Dermis blood vessel endothelial cell (primary cell): ENCODE results near the gene CUL7. TPM values are rescaled to one million over a fixed set of nuclear protein-coding genes. Genes with fewer than 3 reads are reported as not detected.
A peak's percentile ranks its signal among the peaks of the same experiment; 100 is the strongest.
"Not testable (repeated sequence)": the region's sequence is repeated elsewhere in the genome, so short reads cannot be mapped to it uniquely, and the experiment has no call there.

Experiments used
- DNase-seq: peaks from one replicate; pipeline ENCODE4 v3.0.0; 2010
- total RNA-seq: library from RNA; depleted of rRNA; stranded (reverse); fragments of >200 nt; gene quantifications from 2 replicates; pipeline ENCODE4 v1.2.3, GENCODE V29; 2014

Gene CUL7
- total RNA-seq, result 38.9 and 39.5 TPM in 2 replicates

DNA sequence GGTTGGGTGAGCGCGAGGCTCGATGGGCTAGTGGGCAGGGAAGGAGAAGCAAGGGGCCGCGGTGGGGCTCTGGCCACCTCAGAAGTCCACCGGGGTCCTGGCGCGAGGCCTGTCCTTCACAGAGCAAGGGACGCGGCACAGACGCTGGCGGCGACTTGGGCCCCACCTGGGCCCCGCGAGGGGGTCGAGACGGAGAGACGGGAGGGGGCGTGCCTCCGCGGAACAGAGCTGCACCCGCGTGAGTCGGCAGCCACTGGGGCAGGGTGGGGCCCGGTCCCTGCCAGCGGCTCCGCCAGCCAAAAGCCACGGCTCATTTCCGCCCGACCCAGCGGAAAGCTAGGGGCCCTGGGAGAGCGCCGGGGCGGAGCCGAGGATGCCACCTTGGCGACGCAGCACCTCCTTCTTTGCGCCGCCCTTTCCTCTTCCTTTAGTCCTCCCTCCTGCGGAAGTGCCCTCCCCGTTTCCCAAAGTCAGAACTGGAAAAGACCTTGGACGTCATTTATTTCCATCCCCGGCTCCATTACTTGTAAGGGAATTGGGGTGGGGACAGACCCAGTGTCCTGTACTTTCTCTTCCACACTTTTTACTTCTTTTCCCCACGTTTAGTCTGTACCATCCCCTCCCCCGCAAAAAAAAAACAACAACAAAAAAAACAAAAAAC, at the start of gene CUL7:
CUL7 (minus strand) TSS at position 307 of the 661 bp plus-strand sequence. CDS start 1,063 bp downstream, outside the sequence.
- DNase-seq, result peak; percentile 94

- DNase-seq, result no peak
Measured at GRCh38 chr6:43101497-43101896, 47.8 kb upstream of the CUL7 start.

DNA sequence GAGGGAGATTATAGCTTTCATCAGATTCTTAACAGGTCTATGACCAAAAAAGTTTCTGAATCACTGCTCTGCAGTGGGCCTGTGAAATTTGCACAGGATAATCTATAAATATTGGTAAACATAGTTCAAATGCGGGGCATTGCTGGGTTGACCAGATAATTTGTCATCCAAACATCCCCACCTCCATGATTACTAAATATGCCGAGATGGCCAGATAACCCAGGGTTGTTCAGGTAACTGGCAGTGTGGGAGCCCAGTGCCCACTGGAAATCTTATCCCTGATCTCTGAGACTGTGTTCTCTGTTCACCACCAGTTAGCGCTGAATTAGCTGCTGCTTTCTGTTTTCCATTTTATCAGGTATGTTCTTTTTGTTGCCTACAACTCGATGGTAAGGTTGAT, 43.9 kb upstream of the CUL7 start:
- DNase-seq, result no peak

GRCh38 chr6:43097098-43097489, 43.4 kb upstream of the CUL7 start:
- DNase-seq, result peak; percentile 10

- peak; percentile 11 for DNase-seq
Measured at GRCh38 chr6:43096451-43097097, 42.9 kb upstream of the CUL7 start.

- no peak for DNase-seq
Measured at GRCh38 chr6:43095939-43096338, 42.3 kb upstream of the CUL7 start.

DNA sequence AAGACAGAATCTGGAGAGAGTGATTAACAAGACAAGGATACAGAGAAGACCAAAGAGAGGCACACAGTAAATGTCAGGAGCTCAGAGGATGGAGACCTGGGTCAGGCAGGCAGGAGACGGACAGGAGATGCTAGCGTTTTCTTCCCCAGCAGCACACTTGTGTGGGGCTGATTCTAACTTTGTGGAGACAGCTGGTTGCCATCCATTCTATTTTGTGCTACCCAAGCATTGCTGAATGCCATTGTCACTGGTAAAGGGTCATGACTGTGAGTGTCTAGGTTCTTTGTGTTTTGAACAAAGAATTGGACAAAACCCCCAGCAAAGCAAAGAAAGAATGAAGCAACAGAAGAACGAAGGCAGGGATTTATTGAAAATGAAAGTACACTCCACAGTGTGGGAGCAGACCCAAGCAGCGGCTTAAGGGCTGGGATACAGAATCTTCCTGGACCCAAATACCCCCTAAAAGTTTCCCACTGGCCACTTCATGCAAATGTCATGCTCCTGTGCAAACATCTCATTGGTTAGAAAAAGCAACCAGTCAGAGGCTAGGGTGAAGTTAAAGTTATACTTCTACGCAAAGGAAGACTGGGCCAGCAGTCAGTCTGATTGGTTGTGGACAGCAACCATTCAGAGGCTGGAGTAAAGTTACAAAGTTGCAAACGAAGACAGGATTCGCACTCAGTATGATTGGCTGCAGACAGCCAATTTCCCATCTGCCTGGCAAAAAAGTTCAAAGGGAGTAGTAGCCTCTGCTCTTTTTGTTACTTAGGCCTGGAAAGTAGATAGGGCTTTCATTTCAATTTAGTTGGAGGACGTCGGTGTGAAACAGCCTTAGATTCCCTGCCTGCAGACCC, 40.0 kb upstream of the CUL7 start:
- peak; percentile 45 for DNase-seq

GRCh38 chr6:43092635-43093034, 39.0 kb upstream of the CUL7 start:
- no peak for DNase-seq

DNA sequence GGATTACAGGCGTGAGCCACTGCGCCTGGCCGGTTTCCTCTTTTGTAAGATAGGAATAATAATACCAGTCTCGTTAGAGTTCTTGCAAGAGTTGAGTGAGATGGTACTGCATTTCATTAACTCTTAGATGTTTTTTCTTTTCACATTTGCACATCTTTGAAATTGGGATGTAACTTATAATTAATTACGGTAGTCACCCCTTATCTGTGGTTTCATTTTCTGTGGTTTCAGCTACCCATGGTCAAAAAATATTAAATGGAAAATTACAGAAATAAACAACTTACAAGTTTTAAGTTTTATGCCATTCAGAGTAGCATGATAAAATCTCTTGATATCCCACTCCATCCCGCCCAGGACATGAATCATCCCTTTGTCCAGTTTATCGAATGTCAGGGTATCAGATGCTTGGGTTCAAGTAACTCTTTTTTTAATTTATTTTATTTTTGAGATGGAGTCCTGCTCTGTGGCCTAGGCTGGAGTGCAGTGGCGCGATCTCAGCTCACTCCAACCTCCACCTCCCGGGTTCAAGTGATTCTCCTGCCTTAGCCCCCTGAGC, 37.9 kb upstream of the CUL7 start:
- DNase-seq, result no peak

DNA sequence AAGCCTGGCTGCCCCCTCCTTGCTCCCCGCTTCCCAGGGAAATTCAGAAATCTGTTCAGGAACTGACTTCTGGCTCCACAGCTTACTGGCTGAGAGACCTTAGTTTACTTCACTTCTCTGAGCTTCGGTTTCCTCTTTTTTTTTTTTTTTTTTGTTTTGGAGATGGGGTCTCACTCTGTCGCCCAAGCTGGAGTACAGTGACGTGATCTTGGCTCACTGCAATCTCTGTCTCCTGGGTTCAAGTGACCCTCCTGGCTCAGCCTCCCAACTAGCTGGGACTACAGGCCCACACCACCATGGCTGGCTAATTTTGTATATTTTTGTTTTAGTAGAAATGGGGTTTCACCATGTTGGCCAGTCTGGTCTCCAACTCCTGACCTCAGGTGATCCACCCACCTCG, 37.4 kb upstream of the CUL7 start:
- no peak for DNase-seq

DNA sequence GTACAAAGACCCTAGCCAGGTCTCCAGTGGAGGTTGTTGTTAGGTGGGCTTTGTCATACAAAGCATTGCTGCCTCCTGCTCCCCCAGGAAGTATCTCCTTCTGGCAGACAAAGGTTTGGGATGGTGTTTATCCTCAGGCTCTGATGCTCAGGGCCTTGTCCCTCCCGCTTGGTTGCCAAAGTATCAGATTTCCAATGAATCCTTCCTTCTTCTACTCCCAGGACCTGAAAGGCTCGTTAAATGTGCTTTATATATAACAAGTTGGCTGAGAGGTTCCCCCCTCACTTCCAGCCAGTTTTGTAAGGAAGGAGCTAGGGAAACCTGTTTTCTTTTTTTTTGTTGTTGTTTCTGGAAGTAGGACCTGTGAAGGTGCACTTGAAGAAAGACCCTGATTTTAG, 36.9 kb upstream of the CUL7 start:
- DNase-seq, result no peak

GRCh38 chr6:43089874-43090558, 36.4 kb upstream of the CUL7 start:
- DNase-seq, result no peak

GRCh38 chr6:43089467-43089866, 35.8 kb upstream of the CUL7 start:
- no peak for DNase-seq

- DNase-seq, result no peak
Measured at GRCh38 chr6:43088654-43089056, 35.0 kb upstream of the CUL7 start.

GRCh38 chr6:43086022-43086658, 32.5 kb upstream of the CUL7 start:
- no peak for DNase-seq

GRCh38 chr6:43082806-43083655, 29.4 kb upstream of the CUL7 start:
- no peak for DNase-seq

GRCh38 chr6:43081922-43082321, 28.3 kb upstream of the CUL7 start:
- DNase-seq, result not testable (repeated sequence)

GRCh38 chr6:43081043-43081442, 27.4 kb upstream of the CUL7 start:
- DNase-seq, result no peak

DNA sequence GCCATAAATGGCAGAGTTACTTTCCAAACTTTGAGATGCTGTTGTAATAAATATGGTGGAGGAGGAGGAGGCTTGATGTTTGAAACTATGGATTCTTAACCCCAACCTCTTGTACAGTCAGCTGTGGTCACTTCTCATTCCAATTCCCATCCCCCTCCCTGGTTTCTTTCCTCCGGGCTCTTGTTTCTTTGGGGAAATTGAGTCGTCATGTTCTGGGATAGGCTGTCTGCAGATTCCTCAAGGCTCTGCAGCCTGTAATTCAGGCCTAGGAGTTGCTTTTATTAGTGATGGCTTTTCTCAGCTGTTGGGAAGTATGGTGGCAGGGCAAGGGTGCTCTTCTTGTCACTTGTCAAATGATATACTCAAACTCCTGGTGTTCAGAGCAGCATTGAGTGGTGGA, 25.0 kb upstream of the CUL7 start:
- no peak for DNase-seq

- DNase-seq, result no peak
Measured at GRCh38 chr6:43077981-43078511, 24.4 kb upstream of the CUL7 start.

GRCh38 chr6:43077333-43077809, 23.7 kb upstream of the CUL7 start:
- no peak for DNase-seq
